Measurements from ENCODE around the gene FGFBP3.

DNA sequence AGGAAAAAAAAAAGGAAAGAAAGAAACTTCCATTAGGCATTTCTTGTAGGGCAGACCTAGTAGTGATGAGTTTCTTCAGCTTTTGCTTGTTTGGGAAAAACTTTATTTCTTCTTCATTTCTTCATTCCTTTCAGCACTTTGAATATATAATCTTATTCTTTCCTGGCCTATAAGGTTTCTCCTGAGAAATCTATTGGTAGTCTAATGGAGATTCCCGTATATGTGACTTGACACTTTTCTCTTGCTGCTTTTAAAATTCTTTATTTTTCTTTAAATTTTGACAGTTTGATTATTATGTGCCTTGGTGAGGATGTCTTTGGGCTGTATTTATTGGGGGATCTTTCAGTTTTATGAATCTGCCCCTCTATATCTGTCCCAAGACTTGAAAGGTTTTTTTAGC is 10.4 kb upstream of the FGFBP3 start:
- TF ChIP-seq EP300 (IDR thresholded peaks at IDR 0.05): no peak
- TF ChIP-seq, protein P1, sequence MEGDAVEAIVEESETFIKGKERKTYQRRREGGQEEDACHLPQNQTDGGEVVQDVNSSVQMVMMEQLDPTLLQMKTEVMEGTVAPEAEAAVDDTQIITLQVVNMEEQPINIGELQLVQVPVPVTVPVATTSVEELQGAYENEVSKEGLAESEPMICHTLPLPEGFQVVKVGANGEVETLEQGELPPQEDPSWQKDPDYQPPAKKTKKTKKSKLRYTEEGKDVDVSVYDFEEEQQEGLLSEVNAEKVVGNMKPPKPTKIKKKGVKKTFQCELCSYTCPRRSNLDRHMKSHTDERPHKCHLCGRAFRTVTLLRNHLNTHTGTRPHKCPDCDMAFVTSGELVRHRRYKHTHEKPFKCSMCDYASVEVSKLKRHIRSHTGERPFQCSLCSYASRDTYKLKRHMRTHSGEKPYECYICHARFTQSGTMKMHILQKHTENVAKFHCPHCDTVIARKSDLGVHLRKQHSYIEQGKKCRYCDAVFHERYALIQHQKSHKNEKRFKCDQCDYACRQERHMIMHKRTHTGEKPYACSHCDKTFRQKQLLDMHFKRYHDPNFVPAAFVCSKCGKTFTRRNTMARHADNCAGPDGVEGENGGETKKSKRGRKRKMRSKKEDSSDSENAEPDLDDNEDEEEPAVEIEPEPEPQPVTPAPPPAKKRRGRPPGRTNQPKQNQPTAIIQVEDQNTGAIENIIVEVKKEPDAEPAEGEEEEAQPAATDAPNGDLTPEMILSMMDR (IDR thresholded peaks at IDR 0.05): no peak
- TF ChIP-seq POLR2A (IDR thresholded peaks at IDR 0.05): no peak
- no peak for TF ChIP-seq POLR2AphosphoS5 (IDR thresholded peaks at IDR 0.05)
